Naive thymus-derived CD4-positive, alpha-beta T cell (primary cell): ENCODE measurements around the gene DAB2IP. TPM values are rescaled to one million over a fixed set of nuclear protein-coding genes. Genes with fewer than 3 reads are reported as not detected.
A peak's percentile ranks its signal among the peaks of the same experiment; 100 is the strongest.

ENCODE experiments used
- ATAC-seq: fragments of 150-1000 bp; cut with Tn5 transposase; 2 replicates; pipeline ENCODE4 v1.10.0; 2021; ENCODE audit warnings: mild to moderate bottlenecking, moderate library complexity
- CTCF ChIA-PET: fragments of 350-600 bp; sonication (Branson Sonifier 250); formaldehyde crosslinking; loops from one replicate; lab custom pipeline; 2021; ENCODE audit warnings: antibody characterized with exemption; lab: Charles Lee
- POLR2A ChIA-PET: fragments of 350-600 bp; sonication (Branson Sonifier 250); formaldehyde crosslinking; loops from one replicate; lab custom pipeline; 2021; ENCODE audit warnings: antibody characterized with exemption, inconsistent platforms; lab: Charles Lee
- DNase-seq, 9 donors: peaks; one replicate each; pipeline versions ENCODE4 v3.0.0 to v3.0.0-alpha.2; 2020 to 2022; ENCODE audit warnings: mixed read lengths in 1 of 9
- H3K27ac ChIP-seq: one replicate; pipeline ENCODE4 v1.7.0; 2013; ENCODE audit warnings: mild to moderate bottlenecking, low read depth, low read length, moderate library complexity
- H3K27me3 ChIP-seq, 2 donors: one replicate each; pipeline ENCODE4 v1.7.0; 2013; ENCODE audit warnings: low read length in 2 of 2, mild to moderate bottlenecking in 2 of 2, moderate library complexity in 2 of 2; ENCODE audit not compliant: control insufficient read depth in 2 of 2, insufficient read depth in 2 of 2
- H3K36me3 ChIP-seq, 3 experiments: 1 replicate in 2 of 3; 2 replicates in 1 of 3; pipeline ENCODE4 v1.7.0; 2013; ENCODE audit warnings: low read length in 3 of 3, mild to moderate bottlenecking in 3 of 3, moderate library complexity in 1 of 3; ENCODE audit not compliant: insufficient read depth in 3 of 3, control insufficient read depth in 2 of 3
- H3K4me1 ChIP-seq, 2 donors: one replicate each; pipeline ENCODE4 v1.7.0; 2013; ENCODE audit warnings: low read length in 2 of 2, mild to moderate bottlenecking in 2 of 2, moderate library complexity in 1 of 2; ENCODE audit not compliant: control insufficient read depth in 2 of 2, insufficient read depth in 2 of 2
- H3K4me3 ChIP-seq: 2 replicates; pipeline ENCODE4 v1.7.0; 2013; ENCODE audit warnings: mild to moderate bottlenecking, low read length
- H3K9me3 ChIP-seq, 3 experiments: 1 replicate in 2 of 3; 2 replicates in 1 of 3; pipeline ENCODE4 v1.7.0; 2013; ENCODE audit warnings: low read length in 3 of 3; ENCODE audit not compliant: control insufficient read depth in 2 of 3
- H3K27ac Mint-ChIP-seq, 9 donors: one replicate each; pipeline ENCODE4 v1.8.0; 2020 to 2022; ENCODE audit warnings: mixed read lengths in 9 of 9, mild to moderate bottlenecking in 8 of 9, moderate library complexity in 5 of 9, inconsistent platforms in 2 of 9
- H3K27me3 Mint-ChIP-seq, 5 donors: one replicate each; pipeline ENCODE4 v1.8.0; 2021 to 2022; ENCODE audit warnings: mixed read lengths in 5 of 5, mild to moderate bottlenecking in 1 of 5
- H3K36me3 Mint-ChIP-seq, 5 donors: one replicate each; pipeline ENCODE4 v1.8.0; 2020 to 2022; ENCODE audit warnings: mixed read lengths in 5 of 5, mild to moderate bottlenecking in 3 of 5, inconsistent platforms in 1 of 5
- H3K4me1 Mint-ChIP-seq, 7 donors: one replicate each; pipeline ENCODE4 v1.8.0; 2020 to 2022; ENCODE audit warnings: mixed read lengths in 7 of 7, mild to moderate bottlenecking in 3 of 7, inconsistent platforms in 1 of 7
- H3K4me3 Mint-ChIP-seq, 10 donors: one replicate each; pipeline ENCODE4 v1.8.0; 2020 to 2022; ENCODE audit warnings: mild to moderate bottlenecking in 10 of 10, mixed read lengths in 10 of 10, moderate library complexity in 6 of 10, inconsistent platforms in 2 of 10
- H3K9me3 Mint-ChIP-seq, 11 donors: one replicate each; pipeline ENCODE4 v1.8.0; 2020 to 2022; ENCODE audit warnings: mixed read lengths in 11 of 11, mild to moderate bottlenecking in 4 of 11, inconsistent platforms in 1 of 11, moderate library complexity in 1 of 11
- intact Hi-C, 2 donors: fragments of 100-400 bp; cut with micrococcal nuclease; formaldehyde crosslinking; loops; one replicate each; pipeline ENCODE4 v1.15.1; 2023
- polyA plus RNA-seq, 2 donors: library from polyadenylated mRNA; unstranded; fragments of 300-500 nt; fragmentation: Illumina TruSeq; gene quantifications; one replicate each; pipeline ENCODE4 v1.2.3, GENCODE V29; 2021
- total RNA-seq, 6 experiments: library from RNA in 5 of 6; stranded (reverse) in 5 of 6; gene quantifications; 1 replicate in 5 of 6; 2 replicates in 1 of 6; pipeline ENCODE4 v1.2.3 and lab custom pipeline; 2021 to 2026

The DAB2IP gene
- total and polyA plus RNA-seq, 7 experiments from 2014 or later: 0.15 TPM; not detected in 6

DNA sequence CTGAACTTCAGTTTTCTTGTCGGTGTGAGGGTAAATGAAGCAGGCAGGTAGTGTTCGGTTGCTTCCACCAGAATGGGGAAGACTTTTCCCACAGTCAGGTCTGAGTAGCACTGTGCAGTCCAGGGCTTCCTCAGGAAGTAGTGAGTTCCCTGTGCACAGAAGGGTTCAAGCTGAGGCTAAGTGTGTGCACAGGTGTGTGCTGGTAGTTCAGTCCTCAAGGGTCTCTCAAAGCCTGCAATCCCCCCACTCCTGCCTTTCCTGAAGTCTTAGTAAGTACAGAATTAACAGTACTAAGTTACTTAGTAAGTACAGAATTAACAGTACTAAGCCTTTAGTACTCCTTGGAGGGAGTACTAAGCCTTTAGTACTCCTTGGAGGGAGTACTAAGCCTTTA, 1.4 kb downstream of the DAB2IP start:
- no peaks in the 10 kb centered on the region for H3K4me1 ChIP-seq
- H3K9me3 ChIP-seq: no peaks in the 10 kb centered on the region
- peak overlapping the region in 4 of 10 donors; percentile 19 to 84 (median 33) for H3K4me3 Mint-ChIP-seq
- H3K27me3 Mint-ChIP-seq: peaks cover 60 to 80% (median 65%) of the 10 kb centered on the region in 5 donors
- H3K36me3 ChIP-seq: no peaks in the 10 kb centered on the region
- no peak overlapping the region for H3K27ac Mint-ChIP-seq
- no peak overlapping the region for H3K27ac ChIP-seq
- H3K9me3 Mint-ChIP-seq: no peaks in the 10 kb centered on the region
- no peaks in the 10 kb centered on the region for H3K36me3 Mint-ChIP-seq
- intact Hi-C loops: no loop called here
- ATAC-seq (no peak), DNase-seq (no peak)
- H3K4me3 ChIP-seq: no peak overlapping the region
- peaks cover 4 to 11% of the 10 kb centered on the region in 2 donors for H3K27me3 ChIP-seq
- POLR2A ChIA-PET: no interaction called here
- CTCF ChIA-PET: no interaction called here
- peaks cover 0 to 17% (median 14%) of the 10 kb centered on the region in 7 donors for H3K4me1 Mint-ChIP-seq

DNA sequence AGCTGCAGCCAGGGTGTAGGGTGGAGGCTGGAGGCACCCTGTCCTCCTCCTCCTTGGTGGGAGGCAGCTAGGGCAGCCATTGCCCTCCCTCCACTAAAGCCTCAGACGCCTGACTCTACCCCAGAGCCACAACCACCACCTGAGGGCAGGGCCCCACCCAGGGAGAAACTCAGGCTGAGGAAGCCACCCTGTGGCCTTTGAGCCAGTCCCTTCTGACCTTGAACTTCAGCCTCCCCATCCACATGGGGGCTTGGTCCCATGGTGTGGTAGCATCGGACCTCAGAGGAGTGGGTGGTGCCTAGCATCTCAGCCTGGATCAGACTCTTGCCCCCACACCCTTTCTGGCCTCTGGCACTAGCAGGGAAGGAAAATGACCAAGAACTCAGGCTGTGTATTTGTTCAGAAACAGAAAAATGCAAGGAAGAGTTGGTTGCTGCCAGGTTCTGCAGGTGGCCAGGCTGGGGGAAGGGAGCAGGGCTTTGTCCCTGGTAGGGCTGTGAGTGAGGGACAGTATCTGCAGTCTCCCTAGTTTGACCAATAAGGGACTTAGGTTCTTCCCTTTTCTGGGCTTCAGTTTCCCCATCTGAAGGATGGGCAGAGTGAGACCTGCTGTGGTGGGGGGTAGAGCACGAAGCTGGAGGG, 3.2 kb downstream of the DAB2IP start:
- Histone ChIP-seq H3K9me3 (no peaks in the 10 kb centered on the region), H3K4me1 (no peaks in the 10 kb centered on the region), H3K27me3 (peaks cover 4 to 11% of the 10 kb centered on the region in 2 donors), H3K36me3 (no peaks in the 10 kb centered on the region), H3K27ac (no peak overlapping the region), H3K4me3 (no peak overlapping the region)
- Mint-ChIP-seq H3K4me1 (peaks cover 0 to 17% (median 14%) of the 10 kb centered on the region in 7 donors), H3K27ac (no peak overlapping the region), H3K27me3 (peaks cover 49 to 84% (median 60%) of the 10 kb centered on the region in 5 donors), H3K4me3 (no peak overlapping the region), H3K9me3 (peaks cover 0 to 1% (median 0%) of the 10 kb centered on the region in 11 donors), H3K36me3 (no peaks in the 10 kb centered on the region)
- DNase-seq: no peak
- intact Hi-C loops: no loop called here
- ChIA-PET CTCF (no interaction called here), POLR2A (no interaction called here)
- ATAC-seq: no peak

DNA sequence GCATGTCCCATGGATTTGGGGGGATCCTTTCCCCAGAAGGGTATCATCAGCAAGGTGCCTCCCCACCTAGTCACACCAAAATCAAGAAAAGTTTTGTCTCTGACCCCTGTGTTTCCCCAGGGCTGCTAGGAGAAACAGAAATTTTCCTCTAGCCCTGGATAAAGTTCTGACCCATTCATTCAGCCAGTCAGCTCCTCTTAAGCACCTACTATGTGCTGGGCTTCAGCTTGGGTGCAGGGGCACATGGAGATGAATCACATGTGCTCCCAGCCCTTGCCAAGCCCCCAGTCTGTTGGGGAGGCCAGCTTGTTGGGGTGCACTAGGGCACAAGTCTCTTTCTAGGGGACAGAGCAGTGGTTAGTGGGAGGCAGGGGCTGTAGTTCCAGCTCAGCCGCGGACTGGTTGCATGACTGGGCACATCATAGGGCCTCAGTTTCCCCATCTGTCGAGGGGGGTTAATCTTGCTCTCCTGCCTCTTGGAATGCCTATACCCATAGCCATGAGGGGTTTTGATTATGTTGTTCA, 3.9 kb downstream of the DAB2IP start:
- ChIA-PET POLR2A (no interaction called here), CTCF (no interaction called here)
- H3K27me3 Mint-ChIP-seq: peaks cover 42 to 84% (median 56%) of the 10 kb centered on the region in 5 donors
- peaks cover 0 to 1% (median 0%) of the 10 kb centered on the region in 11 donors for H3K9me3 Mint-ChIP-seq
- no peak overlapping the region for H3K4me3 Mint-ChIP-seq
- Histone ChIP-seq H3K9me3 (no peaks in the 10 kb centered on the region), H3K4me3 (no peak overlapping the region), H3K27me3 (peaks cover 4 to 11% of the 10 kb centered on the region in 2 donors), H3K36me3 (no peaks in the 10 kb centered on the region), H3K27ac (no peak overlapping the region), H3K4me1 (no peaks in the 10 kb centered on the region)
- no peak for DNase-seq
- intact Hi-C loops: no loop called here
- no peak for ATAC-seq
- no peaks in the 10 kb centered on the region for H3K36me3 Mint-ChIP-seq
- peaks cover 0 to 17% (median 14%) of the 10 kb centered on the region in 7 donors for H3K4me1 Mint-ChIP-seq
- H3K27ac Mint-ChIP-seq: no peak overlapping the region

DNA sequence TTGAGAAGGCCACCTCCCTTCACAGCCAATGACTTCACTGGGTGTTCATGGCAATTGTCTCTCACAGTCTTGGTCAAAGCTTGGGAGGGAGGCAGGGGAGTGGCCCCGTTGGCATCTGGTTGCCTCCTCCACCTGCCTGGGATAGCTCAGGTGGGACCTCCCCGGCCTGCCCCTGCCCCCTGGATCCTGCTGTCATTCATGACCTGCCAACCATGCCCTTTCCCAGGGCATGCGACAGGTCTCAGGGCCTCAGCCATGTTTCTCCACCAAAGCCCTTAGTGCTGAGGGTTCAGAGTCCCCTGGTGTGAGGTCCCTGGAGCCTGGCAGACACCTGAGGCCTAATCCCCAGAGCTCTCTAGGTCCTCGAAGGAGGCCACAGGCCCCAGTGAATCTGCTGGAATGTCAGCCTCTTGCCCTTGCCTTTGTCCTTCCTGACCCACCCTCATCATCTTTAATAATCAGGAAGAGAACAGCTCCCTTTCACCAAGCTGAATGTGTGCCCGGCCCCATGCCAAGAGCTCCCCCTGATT, 5.6 kb downstream of the DAB2IP start:
- intact Hi-C loops: no loop called here
- DNase-seq (no peak), ATAC-seq (no peak)
- ChIA-PET POLR2A (no interaction called here), CTCF (no interaction called here)
- Mint-ChIP-seq H3K27me3 (peaks cover 34 to 82% (median 55%) of the 10 kb centered on the region in 5 donors), H3K27ac (no peak overlapping the region), H3K4me3 (no peak overlapping the region), H3K36me3 (no peaks in the 10 kb centered on the region), H3K4me1 (peaks cover 0 to 8% (median 5%) of the 10 kb centered on the region in 7 donors), H3K9me3 (peaks cover 0 to 1% (median 0%) of the 10 kb centered on the region in 11 donors)
- Histone ChIP-seq H3K9me3 (no peaks in the 10 kb centered on the region), H3K4me3 (no peak overlapping the region), H3K36me3 (no peaks in the 10 kb centered on the region), H3K27me3 (peaks cover 1 to 4% of the 10 kb centered on the region in 2 donors), H3K4me1 (no peaks in the 10 kb centered on the region), H3K27ac (no peak overlapping the region)

DNA sequence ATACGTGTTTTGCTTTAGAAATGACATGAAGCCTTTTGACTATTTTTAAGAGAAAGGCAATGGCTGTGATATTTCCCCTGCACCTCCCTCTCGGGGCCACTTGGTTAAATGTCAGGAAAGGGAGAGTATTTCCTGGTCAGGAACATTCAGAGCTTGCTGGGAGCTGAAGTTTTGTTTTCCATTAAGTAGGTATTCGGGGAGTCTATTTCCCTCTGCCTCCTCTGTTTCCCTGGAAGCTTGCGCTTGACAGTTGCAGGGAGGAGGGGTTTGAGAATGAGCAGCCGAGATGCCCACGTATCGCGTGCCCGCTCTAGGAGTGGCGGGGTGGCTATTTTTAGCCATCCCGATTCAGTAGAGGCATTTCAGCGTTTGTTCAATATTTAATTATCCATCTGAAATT, 6.7 kb downstream of the DAB2IP start:
- Mint-ChIP-seq H3K4me1 (no peaks in the 10 kb centered on the region), H3K36me3 (no peaks in the 10 kb centered on the region), H3K27me3 (peaks cover 24 to 81% (median 46%) of the 10 kb centered on the region in 5 donors), H3K4me3 (no peak overlapping the region), H3K9me3 (peaks cover 0 to 3% (median 0%) of the 10 kb centered on the region in 11 donors), H3K27ac (no peak overlapping the region)
- no peaks in the 10 kb centered on the region for H3K36me3 ChIP-seq
- intact Hi-C loops: no loop called here
- POLR2A ChIA-PET: no interaction called here
- DNase-seq: no peak
- no peak for ATAC-seq
- no peaks in the 10 kb centered on the region for H3K9me3 ChIP-seq
- CTCF ChIA-PET: no interaction called here
- H3K27me3 ChIP-seq: no peaks in the 10 kb centered on the region
- H3K27ac ChIP-seq: no peak overlapping the region
- no peaks in the 10 kb centered on the region for H3K4me1 ChIP-seq
- no peak overlapping the region for H3K4me3 ChIP-seq

DNA sequence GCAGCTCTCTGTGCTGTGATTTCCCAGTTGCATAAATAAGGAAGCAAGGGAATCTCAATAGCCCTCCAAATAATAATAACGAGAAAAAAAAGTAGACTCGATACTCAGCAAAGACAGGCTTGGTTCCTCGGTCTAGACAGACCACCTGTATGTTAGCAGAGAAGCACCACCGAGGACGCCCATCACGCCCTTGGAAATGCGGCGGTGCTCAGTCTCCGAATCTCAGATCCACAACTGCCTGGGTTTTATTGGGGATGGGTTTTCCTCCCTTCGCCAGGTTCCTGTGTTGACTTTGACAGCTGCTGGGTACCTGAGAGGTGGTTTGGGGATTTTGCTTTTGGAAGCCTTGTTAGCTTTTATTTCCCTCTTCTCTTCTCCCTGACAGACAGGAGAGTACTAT, 7.2 kb downstream of the DAB2IP start:
- Histone ChIP-seq H3K27ac (no peak overlapping the region), H3K4me3 (no peak overlapping the region), H3K4me1 (no peaks in the 10 kb centered on the region), H3K9me3 (no peaks in the 10 kb centered on the region), H3K36me3 (no peaks in the 10 kb centered on the region), H3K27me3 (no peaks in the 10 kb centered on the region)
- no peaks in the 10 kb centered on the region for H3K36me3 Mint-ChIP-seq
- no peak overlapping the region for H3K4me3 Mint-ChIP-seq
- POLR2A ChIA-PET: no interaction called here
- CTCF ChIA-PET: no interaction called here
- H3K27ac Mint-ChIP-seq: no peak overlapping the region
- H3K9me3 Mint-ChIP-seq: peaks cover 0 to 3% (median 0%) of the 10 kb centered on the region in 11 donors
- no peaks in the 10 kb centered on the region for H3K4me1 Mint-ChIP-seq
- intact Hi-C loops: no loop called here
- H3K27me3 Mint-ChIP-seq: peaks cover 23 to 81% (median 42%) of the 10 kb centered on the region in 5 donors
- DNase-seq (no peak), ATAC-seq (no peak)

- Histone ChIP-seq H3K4me1 (no peaks in the 10 kb centered on the region), H3K9me3 (no peaks in the 10 kb centered on the region), H3K27me3 (no peaks in the 10 kb centered on the region), H3K4me3 (no peak overlapping the region), H3K36me3 (no peaks in the 10 kb centered on the region), H3K27ac (no peak overlapping the region)
- Mint-ChIP-seq H3K4me1 (no peaks in the 10 kb centered on the region), H3K27ac (no peak overlapping the region), H3K36me3 (no peaks in the 10 kb centered on the region), H3K4me3 (no peak overlapping the region), H3K27me3 (peaks cover 17 to 76% (median 33%) of the 10 kb centered on the region in 5 donors), H3K9me3 (peaks cover 0 to 3% (median 0%) of the 10 kb centered on the region in 11 donors)
- ATAC-seq (no peak), DNase-seq (no peak)
- intact Hi-C loops: no loop called here
- POLR2A ChIA-PET: no interaction called here
- CTCF ChIA-PET: no interaction called here
Measured at GRCh38 chr9:121660367-121660766, 8.9 kb downstream of the DAB2IP start.
